ENCODE measurements around the gene DENND1C. TPM values are rescaled to one million over a fixed set of nuclear protein-coding genes. Genes with fewer than 3 reads are reported as not detected.
A peak's percentile ranks its signal among the peaks of the same experiment; 100 is the strongest.

DENND1C gene
- total and polyA plus RNA-seq, 7 donors, result 0.17 to 0.93 (median 0.27) TPM

DNA sequence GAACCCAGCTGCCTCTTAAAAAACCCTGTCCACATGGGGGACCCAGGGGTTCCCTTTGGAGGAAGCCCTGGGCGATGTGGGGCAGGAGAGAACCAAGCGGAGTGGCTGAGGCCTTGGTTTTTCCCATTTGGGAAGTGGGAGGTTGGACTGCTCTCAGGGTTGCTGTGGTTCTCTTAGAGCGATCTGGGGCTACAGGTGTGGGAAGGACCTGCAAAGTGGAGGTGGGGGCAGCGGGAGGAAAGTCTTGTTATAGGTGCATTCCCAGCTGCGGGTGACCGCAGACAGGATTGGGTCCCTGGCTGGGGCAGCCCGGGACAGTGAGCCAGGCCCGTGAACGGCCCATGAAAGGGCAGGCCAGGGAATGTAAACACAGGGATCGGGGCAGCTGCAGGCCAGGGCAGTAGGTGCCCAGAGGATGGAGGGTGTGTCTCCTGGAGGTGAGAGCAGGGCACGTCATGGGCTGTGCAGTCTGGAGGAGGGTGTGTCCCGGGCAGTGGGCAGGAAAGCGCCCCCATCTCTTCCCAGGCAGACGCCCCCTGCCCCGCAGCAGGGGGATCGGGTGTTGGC is 22.8 kb downstream of the DENND1C start:
- Histone ChIP-seq H3K27me3 (ENCODE audit: insufficient read depth in 3 of 3, low read length in 2 of 3) (peaks cover 0 to 12% (median 1%) of the 10 kb centered on the region in 3 donors), H3K9me3 (peaks cover 5% of the 10 kb centered on the region), H3K4me3 (peak overlapping the region; percentile 86), H3K36me3 (ENCODE audit: insufficient read depth in 1 of 2, low read depth in 1 of 2) (peaks cover 0 to 31% of the 10 kb centered on the region in 2 donors), H3K4me1 (peaks cover 9% of the 10 kb centered on the region), H3K27ac (no peak overlapping the region)
- DNase-seq (no peak), ATAC-seq (no peak)
- WGBS, 3 donors, result 32 to 41% (median 35%) methylated on average over 16 of the region's 16 CpGs
- intact Hi-C loops (cut with DNase I), result no loop called here
- TF ChIP-seq, protein P1, sequence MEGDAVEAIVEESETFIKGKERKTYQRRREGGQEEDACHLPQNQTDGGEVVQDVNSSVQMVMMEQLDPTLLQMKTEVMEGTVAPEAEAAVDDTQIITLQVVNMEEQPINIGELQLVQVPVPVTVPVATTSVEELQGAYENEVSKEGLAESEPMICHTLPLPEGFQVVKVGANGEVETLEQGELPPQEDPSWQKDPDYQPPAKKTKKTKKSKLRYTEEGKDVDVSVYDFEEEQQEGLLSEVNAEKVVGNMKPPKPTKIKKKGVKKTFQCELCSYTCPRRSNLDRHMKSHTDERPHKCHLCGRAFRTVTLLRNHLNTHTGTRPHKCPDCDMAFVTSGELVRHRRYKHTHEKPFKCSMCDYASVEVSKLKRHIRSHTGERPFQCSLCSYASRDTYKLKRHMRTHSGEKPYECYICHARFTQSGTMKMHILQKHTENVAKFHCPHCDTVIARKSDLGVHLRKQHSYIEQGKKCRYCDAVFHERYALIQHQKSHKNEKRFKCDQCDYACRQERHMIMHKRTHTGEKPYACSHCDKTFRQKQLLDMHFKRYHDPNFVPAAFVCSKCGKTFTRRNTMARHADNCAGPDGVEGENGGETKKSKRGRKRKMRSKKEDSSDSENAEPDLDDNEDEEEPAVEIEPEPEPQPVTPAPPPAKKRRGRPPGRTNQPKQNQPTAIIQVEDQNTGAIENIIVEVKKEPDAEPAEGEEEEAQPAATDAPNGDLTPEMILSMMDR (IDR thresholded peaks at IDR 0.05), result no peak

DNA sequence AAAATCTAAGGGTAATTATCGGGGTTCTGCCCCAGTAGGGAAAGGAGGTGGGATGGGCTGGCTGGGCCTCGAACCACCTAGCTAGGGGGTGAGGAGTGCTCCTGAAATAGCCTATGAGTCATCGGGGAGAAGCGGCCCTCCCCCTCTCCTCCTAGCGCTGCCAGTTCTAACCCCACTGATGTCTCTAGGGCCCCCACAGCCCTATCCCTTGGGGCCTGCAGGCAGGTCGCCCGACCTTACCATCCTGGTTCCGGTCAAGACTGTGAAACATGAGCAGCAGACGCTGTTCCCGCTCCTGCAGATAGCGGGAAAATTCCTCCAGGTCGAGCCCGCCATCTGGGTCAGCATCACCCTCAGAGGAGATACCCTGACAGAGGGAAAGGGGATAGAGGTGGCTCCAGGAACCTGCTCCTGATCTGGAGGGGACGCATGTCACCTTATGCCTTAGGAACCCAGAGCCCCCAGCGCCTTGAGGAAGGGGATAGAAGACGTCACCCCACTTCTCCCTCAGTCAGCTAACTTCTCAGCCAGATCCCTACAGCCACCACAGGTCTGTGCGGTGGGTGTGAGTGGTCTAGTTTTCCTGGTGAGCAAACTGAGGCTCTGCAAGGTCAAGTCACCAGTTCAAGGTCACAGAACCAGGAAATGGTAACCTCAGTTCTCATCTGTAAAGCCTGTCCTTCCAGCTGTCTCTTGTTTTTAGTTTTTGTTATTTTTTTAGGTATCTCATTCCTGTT is 23.5 kb downstream of the DENND1C start:
- DNase-seq, result no peak
- Histone ChIP-seq H3K27ac (no peak overlapping the region), H3K36me3 (ENCODE audit: insufficient read depth in 1 of 2, low read depth in 1 of 2) (peaks cover 0 to 37% of the 10 kb centered on the region in 2 donors), H3K9me3 (peaks cover 7% of the 10 kb centered on the region), H3K4me1 (peaks cover 9% of the 10 kb centered on the region), H3K4me3 (peak overlapping the region; percentile 86), H3K27me3 (ENCODE audit: insufficient read depth in 3 of 3, low read length in 2 of 3) (peaks cover 0 to 5% (median 0%) of the 10 kb centered on the region in 3 donors)
- intact Hi-C loops (cut with DNase I), result no loop called here
- ATAC-seq, result no peak
- TF ChIP-seq, protein P1 (IDR thresholded peaks at IDR 0.05), result no peak
- 58 to 82% (median 81%) methylated on average over 17 of the region's 17 CpGs for WGBS, 3 donors

DNA sequence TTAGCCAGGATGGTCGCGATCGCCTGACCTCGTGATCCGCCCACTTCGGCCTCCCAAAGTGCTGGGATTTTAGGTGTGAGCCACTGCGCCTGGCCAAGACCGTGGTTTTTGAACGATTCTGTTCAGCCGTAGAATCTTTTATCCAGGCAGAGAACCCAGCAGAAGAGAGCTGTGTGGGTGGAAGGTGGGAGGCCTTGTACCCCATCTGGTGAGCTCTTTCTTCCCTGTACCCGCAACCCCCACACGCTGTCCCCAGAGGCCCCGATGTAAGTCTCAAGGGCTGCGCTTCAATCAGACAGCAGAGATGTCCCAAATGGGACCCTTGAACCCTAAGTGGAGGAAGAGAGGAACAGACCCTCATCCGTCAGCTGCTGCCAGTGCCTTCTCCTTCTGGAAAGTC is 25.7 kb downstream of the DENND1C start:
- Histone ChIP-seq H3K36me3 (ENCODE audit: insufficient read depth in 1 of 2, low read depth in 1 of 2) (peaks cover 0 to 59% of the 10 kb centered on the region in 2 donors), H3K4me3 (no peak overlapping the region), H3K4me1 (peaks cover 9% of the 10 kb centered on the region), H3K9me3 (peaks cover 7% of the 10 kb centered on the region), H3K27ac (no peak overlapping the region), H3K27me3 (ENCODE audit: insufficient read depth in 3 of 3, low read length in 2 of 3) (no peaks in the 10 kb centered on the region)
- DNase-seq (no peak), ATAC-seq (no peak)
- TF ChIP-seq, protein P1 (IDR thresholded peaks at IDR 0.05), result no peak
- intact Hi-C loops (cut with DNase I), result no loop called here
- WGBS, 3 donors, result 87 to 97% (median 94%) methylated on average over 14 to 15 of the region's 15 CpGs

DNA sequence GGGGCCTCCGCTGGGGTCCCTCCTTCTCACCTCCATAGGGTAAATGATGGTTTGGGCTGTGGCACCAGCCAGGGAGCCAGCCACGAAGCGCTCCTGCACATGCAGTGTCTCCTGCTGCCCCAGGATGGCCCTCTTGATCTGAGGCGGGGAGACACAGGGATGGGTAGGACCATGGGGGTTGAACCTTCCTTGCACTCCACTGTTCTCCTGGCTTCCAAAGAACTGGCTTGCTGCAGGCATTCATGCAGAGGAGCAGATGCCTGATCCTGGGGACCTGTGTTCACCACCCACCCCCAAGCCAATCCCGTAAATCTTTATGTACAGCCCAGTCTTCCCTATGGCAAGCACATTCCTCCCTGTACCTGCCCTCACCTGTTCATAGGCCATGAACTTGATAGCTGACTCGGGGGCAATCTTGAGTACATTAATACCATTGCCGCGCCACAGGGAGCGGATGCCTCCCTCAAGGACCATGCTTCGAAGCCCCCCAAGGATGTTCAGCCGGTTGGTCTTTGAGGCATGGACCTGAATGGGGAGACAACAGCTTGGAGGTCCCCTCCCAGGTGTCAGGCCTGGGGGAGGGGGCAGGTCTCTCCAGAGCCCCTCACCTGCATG is 27.5 kb downstream of the DENND1C start:
- DNase-seq (no peak), ATAC-seq (no peak)
- Histone ChIP-seq H3K27me3 (ENCODE audit: insufficient read depth in 3 of 3, low read length in 2 of 3) (no peaks in the 10 kb centered on the region), H3K4me1 (peaks cover 9% of the 10 kb centered on the region), H3K36me3 (ENCODE audit: insufficient read depth in 1 of 2, low read depth in 1 of 2) (peaks cover 0 to 72% of the 10 kb centered on the region in 2 donors), H3K27ac (no peak overlapping the region), H3K4me3 (no peak overlapping the region), H3K9me3 (peaks cover 7% of the 10 kb centered on the region)
- intact Hi-C loops (cut with DNase I), result no loop called here
- TF ChIP-seq, protein P1 (IDR thresholded peaks at IDR 0.05), result no peak
- 99 to 100% (median 99%) methylated on average over 11 of the region's 11 CpGs for WGBS, 3 donors
